Stimulated activated CD4-positive, alpha-beta T cell treated with anti-CD3 and anti-CD28 coated beads, Interleukin-12 subunit alpha, Interleukin-12 subunit beta, amount 100 ng/mL, for 48 hours (primary cell): Measurements from ENCODE around the gene ZNF586.
"Not testable (repeated sequence)": the region's sequence is repeated elsewhere in the genome, so short reads cannot be mapped to it uniquely, and the experiment has no call there.

Source experiments
- DNase-seq, 3 donors: peaks; one replicate each; pipeline ENCODE4 v3.0.0-alpha.2; 2020; ENCODE audit warnings: low read depth in 2 of 3, low spot score in 1 of 3

Gene ZNF586

GRCh38 chr19:57769345-57770131 is at the start of gene ZNF586:
ZNF586 (plus strand) TSS chr19:57769676; CDS start chr19:57769843, 167 bp downstream.
- DNase-seq, result peak; percentile 71 to 82 (median 80)

- DNase-seq, result no peak
Measured at GRCh38 chr19:57719901-57720519, 49.5 kb upstream of the ZNF586 start.

- no peak for DNase-seq
Measured at GRCh38 chr19:57720878-57721277, 48.6 kb upstream of the ZNF586 start.

- DNase-seq, result peak in 2 of 3 donors; percentile 13 to 27
Measured at GRCh38 chr19:57738320-57738719, 31.2 kb upstream of the ZNF586 start.

DNA sequence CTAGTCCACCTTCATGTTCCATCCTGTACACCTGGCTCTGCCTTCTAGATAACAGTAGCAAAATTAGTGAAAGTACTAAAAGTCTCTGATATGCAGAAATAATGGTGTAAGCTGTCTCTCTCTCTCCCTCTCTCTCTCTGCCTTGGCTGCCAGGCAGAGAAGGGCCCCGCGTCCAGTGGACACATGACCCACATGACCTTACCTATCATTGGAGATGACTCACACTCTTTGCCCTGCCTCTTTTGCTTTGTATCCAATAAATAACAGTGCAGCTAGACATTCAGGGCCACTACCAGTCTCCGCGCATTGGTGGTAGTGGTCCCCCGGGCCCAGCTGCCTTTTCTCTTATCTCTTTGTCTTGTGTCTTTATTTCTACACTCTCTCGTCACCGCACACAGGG is 30.7 kb upstream of the ZNF586 start:
- not testable (repeated sequence) for DNase-seq

DNA sequence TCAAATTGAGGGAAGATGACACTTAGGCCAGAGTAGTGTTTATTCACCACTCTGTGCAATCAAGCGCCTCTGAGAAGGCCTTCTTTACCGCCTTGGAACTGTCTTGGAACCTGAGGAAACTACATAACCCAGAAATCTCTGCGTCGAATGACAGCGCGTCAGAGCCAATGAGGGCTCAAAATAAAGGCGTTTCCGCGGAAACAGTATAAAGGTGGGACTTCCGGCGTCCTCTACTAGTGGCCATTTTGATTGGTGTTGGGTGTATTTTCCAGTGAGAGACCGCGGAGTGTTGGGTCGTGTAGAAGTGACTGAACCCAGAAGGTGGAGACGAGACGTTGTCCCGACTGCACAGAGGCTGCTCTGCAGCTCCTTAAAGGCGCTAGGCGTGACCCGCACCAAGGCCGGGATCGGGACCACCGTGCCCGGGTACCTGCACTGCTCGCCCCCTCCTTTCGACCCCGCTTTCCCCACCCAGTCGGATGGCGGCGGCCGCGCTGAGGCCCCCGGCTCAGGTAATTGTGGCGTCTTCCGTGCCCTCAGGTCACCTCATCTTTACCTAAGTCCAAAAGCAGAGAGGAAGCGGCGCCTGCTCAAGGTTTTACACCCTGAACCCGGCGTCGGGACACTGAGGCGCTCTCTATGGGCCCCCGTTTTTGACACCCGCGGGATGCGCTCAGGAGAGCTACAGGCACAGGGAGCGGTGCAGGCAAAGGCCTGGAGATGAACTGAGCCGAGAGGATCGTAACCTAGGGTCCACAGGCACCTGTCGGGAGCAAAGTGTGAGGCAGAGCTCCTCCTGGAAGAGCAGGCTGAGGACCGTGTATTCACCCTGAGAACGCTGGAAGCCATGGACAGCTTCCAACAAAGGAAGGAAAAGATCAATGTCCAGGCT is 22.6 kb upstream of the ZNF586 start, which contains the start of gene ZNF776:
ZNF776 (plus strand) TSS at position 236 of the 892 bp plus-strand sequence; CDS start at position 480, 244 bp downstream.
- peak; percentile 64 to 71 (median 67) for DNase-seq

DNA sequence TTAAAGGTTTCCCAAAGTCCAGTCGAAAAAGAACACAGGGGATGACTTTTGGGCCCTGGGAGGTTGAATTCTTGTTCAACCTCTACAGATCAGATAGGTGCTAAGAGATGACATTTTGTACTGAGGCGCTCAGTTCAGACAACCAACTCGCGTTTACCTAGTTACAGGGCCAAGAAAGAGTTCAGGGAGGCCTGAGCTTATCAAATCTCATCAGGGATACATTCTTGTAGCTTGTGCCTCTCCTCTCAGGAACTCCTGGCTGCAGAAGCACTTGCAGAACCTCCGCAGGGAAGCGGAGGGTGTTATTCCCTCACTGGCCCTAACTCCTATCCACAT is 22.0 kb upstream of the ZNF586 start:
- DNase-seq, result no peak

- DNase-seq, result no peak
Measured at GRCh38 chr19:57748029-57748428, 21.4 kb upstream of the ZNF586 start.

GRCh38 chr19:57754091-57754673 is 15.3 kb upstream of the ZNF586 start:
- no peak for DNase-seq

DNA sequence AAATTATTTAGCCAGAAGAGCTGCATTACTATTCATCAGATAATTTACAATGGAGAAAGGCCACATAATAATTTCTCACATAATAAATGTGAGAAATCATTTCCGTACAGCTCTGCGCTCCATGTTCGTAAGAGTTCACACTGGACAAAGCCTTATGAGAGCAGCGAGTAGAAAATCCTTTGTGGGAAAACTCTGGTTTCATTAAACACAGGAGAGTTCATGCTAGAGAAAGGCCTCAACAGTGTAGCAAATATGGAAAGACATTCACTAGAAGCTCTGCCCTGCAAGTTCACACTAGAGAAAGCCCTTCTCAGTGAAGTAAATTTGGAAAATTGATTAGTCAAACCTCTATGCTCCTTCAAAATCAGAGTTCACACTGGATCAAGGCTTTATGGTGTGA is 14.4 kb upstream of the ZNF586 start:
- no peak for DNase-seq

DNA sequence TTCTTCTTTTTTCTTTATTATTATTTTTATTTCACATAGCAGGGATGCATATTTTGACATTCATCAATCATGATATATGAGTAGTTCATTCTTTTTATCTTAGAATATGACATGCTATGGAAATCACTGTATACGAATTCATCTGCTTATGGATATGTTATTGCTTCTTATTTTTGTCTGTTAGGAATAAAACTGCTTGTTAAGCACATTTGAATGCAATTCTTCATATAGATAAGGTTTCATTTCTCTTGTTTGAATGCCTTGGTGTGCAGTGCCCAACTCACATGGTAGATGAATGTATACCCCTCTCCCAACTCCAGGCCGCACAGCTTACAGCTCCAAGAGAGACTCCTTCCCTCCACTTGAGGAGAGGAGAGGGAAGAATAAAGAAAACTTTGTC is 11.5 kb upstream of the ZNF586 start:
- DNase-seq, result no peak

DNA sequence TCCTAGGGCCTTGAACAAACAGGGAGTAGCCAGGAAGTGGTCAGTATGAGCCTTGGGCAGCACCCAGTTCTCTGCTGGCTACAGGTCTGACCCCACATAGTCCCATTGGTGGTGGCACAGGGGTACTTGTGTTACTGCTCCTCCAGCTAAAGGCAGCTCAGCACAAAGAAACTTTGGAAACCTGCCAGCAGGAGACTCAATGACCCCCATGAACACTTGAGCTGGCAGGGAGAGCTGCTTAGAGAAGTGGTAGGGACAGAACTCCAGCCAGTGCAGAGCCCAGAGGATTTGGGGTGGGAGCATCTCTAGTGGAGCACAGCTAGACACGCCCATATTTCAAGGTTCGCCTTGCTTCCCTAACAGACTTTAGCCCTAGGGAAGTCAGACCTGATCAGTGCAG is 10.4 kb upstream of the ZNF586 start:
- DNase-seq, result no peak

DNA sequence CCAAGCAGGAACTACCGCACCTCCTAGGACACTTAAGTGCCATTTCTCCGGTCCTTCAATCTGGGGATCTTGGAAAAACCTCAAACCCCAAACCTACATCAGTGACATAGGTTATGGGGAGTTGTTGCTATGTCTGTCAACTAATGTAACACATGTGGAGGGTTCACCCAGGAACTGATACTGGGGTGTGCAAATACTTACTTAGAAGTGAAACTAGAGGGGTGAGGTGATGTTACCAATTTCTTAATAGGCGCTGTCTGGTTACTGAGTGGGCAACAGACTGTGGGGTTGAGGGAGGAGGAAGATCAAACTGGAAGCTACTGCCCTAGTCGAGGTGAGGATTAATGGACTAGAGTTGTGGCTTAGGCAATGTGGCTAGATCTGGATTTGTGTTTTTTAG is 1.9 kb downstream of the ZNF586 start:
- no peak for DNase-seq

DNA sequence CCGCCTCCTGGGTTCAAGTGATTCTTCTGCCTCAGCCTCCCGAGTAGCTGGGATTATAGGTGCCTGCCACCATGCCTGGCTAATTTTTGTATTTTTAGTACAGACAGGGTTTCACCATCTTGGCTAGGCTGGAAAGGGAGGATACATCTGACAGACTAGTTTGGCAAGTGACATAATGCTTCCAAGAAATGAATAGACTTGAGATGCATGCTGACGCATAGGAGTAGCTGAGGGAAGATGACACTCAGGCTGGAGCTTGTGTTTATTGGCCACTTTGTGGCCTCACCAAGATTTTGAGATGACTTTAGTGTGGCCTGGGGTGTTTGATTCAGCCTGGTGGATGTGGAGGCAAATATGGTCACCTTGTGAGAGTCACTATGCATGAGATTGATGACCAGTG is 4.0 kb downstream of the ZNF586 start:
- DNase-seq, result no peak

DNA sequence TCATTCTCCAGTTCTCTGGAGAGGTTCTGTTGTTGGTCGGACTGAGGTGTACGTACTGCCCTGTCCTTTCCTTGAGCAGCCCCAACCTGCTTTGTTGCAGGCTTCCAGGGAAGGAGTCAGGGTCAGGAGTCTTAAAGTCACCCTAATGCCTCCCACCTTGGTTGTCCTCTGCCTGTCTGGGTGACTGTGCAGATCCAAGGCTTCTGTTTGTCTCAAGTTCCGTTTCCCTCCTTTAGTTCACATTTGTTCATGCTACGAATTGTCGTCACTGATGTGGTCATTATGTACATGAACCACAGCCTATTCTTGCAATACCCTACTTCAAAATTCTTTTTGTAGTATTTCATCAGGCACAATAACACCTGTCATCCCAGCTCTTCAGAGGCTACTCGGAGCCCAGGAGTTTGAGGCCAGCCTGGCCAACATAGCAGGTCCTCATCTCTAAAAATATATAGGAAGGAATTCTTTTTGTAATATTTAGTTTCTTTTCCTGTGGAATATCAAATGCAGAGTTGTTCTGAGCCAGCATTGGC is 7.4 kb downstream of the ZNF586 start:
- no peak for DNase-seq

DNA sequence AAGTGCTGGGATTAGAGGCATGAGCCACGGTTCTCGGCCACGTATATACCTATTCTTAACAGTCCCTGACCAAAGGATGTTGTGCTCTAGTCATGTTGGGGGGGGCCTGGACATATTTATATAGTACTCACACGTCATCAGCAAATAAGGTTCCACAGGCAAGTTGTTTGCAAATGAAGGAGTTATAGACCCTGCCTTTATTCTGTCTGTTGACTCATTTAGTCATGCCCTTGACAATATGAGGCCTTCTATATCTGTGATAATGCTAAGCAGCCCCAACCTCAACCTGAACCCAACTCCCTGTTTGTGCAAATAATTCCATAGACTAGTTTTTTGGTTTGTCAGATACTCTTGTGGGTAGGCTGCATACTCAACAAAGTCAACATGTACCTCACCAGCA is 8.9 kb downstream of the ZNF586 start:
- DNase-seq, result no peak

GRCh38 chr19:57779220-57779845 is 9.9 kb downstream of the ZNF586 start:
- no peak for DNase-seq

GRCh38 chr19:57786286-57786685 is 16.8 kb downstream of the ZNF586 start:
- DNase-seq, result no peak

- DNase-seq, result no peak
Measured at GRCh38 chr19:57786906-57787305, 17.4 kb downstream of the ZNF586 start.

DNA sequence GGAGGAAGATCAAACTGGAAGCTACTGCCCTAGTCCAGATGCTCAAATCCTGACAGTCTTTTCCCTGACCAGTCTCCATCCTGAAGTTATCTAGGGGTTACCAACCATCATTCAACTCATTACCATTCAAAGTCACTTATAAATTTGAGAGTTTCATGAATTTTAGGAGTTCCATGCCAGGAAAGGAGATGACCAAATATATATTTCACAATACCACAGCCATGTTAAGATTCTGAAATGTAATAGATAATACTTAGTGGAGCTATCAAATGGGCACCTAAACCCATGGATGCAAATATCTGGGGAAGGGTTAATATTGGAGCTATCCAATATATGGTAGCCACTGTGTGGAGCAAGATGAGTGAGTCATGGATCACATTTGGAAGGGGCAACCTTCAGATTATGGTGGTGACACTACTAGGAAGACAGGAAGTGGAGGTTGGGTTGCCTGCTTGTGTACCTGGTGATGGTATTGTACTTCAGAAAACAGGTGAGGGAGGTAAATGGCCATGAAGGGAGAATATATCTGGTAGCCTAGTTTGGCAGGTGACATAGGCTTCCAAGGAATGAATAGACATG is 18.7 kb downstream of the ZNF586 start:
- no peak for DNase-seq
